BE2C (cell line): Measurements from ENCODE around the gene STKLD1.

Experiments
- DNase-seq: peaks from one replicate; pipeline ENCODE4 v3.0.0-alpha.2; 2020
- H3K27me3 ChIP-seq: fragments of 250-450 bp; sonication (Bioruptor Pico); 2 replicates; pipeline ENCODE4 v1.5.1; 2020; ENCODE audit warnings: mild to moderate bottlenecking
- H3K36me3 ChIP-seq: fragments of 250-450 bp; sonication (Bioruptor Pico); 2 replicates; pipeline ENCODE4 v1.5.1; 2020; ENCODE audit warnings: mild to moderate bottlenecking
- H3K4me1 ChIP-seq: fragments of 250-450 bp; sonication (Bioruptor Pico); 2 replicates; pipeline ENCODE4 v1.5.1; 2020
- H3K4me3 ChIP-seq: 2 replicates; pipeline ENCODE4 v1.5.1; 2011; ENCODE audit warnings: low read depth, low read length
- H3K9me3 ChIP-seq: fragments of 250-450 bp; sonication (Bioruptor Pico); 2 replicates; pipeline ENCODE4 v1.5.1; 2020
- CTCF ChIP-seq: IDR thresholded peaks from 2 replicates; pipeline ENCODE4 v1.5.1; 2012; ENCODE audit warnings: mild to moderate bottlenecking, low read depth, low read length

Gene STKLD1

GRCh38 chr9:133342570-133342969 is 33.6 kb upstream of the STKLD1 start:
- Histone ChIP-seq H3K27me3 (no peaks in the 10 kb centered on the region), H3K4me1 (no peaks in the 10 kb centered on the region; the same call in 1 of the 2 replicates), H3K9me3 (no peaks in the 10 kb centered on the region), H3K36me3 (peaks cover 67% of the 10 kb centered on the region), H3K4me3 (no peak overlapping the region)
- DNase-seq, result peak; percentile 74
- TF ChIP-seq CTCF, result peak; percentile 51

GRCh38 chr9:133344071-133344470 is 32.1 kb upstream of the STKLD1 start:
- Histone ChIP-seq H3K4me1 (no peaks in the 10 kb centered on the region; the same call in 1 of the 2 replicates), H3K27me3 (no peaks in the 10 kb centered on the region), H3K4me3 (no peak overlapping the region), H3K36me3 (peaks cover 77% of the 10 kb centered on the region), H3K9me3 (no peaks in the 10 kb centered on the region)
- no peak for DNase-seq
- TF ChIP-seq CTCF, result no peak

GRCh38 chr9:133344979-133345378 is 31.2 kb upstream of the STKLD1 start:
- Histone ChIP-seq H3K9me3 (no peaks in the 10 kb centered on the region), H3K4me3 (no peak overlapping the region), H3K36me3 (peaks cover 81% of the 10 kb centered on the region), H3K27me3 (no peaks in the 10 kb centered on the region), H3K4me1 (no peaks in the 10 kb centered on the region; the same call in 1 of the 2 replicates)
- TF ChIP-seq CTCF, result no peak
- no peak for DNase-seq

GRCh38 chr9:133345596-133345995 is 30.6 kb upstream of the STKLD1 start:
- no peak for TF ChIP-seq CTCF
- no peak for DNase-seq
- Histone ChIP-seq H3K27me3 (no peaks in the 10 kb centered on the region), H3K36me3 (peaks cover 81% of the 10 kb centered on the region), H3K9me3 (no peaks in the 10 kb centered on the region), H3K4me1 (no peaks in the 10 kb centered on the region; the same call in 1 of the 2 replicates), H3K4me3 (no peak overlapping the region)

- Histone ChIP-seq H3K4me3 (peak overlapping the region; percentile 99), H3K4me1 (no peaks in the 10 kb centered on the region; the same call in 1 of the 2 replicates), H3K36me3 (peaks cover 81% of the 10 kb centered on the region), H3K27me3 (no peaks in the 10 kb centered on the region), H3K9me3 (no peaks in the 10 kb centered on the region)
- TF ChIP-seq CTCF, result no peak
- no peak for DNase-seq
These were observed 30.0 kb upstream of the STKLD1 start for GRCh38 chr9:133346021-133346785.

GRCh38 chr9:133347515-133347984 is 28.6 kb upstream of the STKLD1 start:
- no peaks in the 10 kb centered on the region for H3K9me3 ChIP-seq
- peaks cover 81% of the 10 kb centered on the region for H3K36me3 ChIP-seq
- peak overlapping the region; percentile 99 for H3K4me3 ChIP-seq
- no peaks in the 10 kb centered on the region; the same call in 1 of the 2 replicates for H3K4me1 ChIP-seq
- no peak for TF ChIP-seq CTCF
- H3K27me3 ChIP-seq, result no peaks in the 10 kb centered on the region
- DNase-seq, result peak; percentile 49
